ENCODE results near the gene CFAP99. TPM values are rescaled to one million over a fixed set of nuclear protein-coding genes. Genes with fewer than 3 reads are reported as not detected.
"Not testable (repeated sequence)": the region's sequence is repeated elsewhere in the genome, so short reads cannot be mapped to it uniquely, and the experiment has no call there.

Gene CFAP99
- total RNA-seq, 1 donor from 2014 or later = not detected

GRCh38 chr4:2451821-2452785 is 33.3 kb downstream of the CFAP99 start:
- no peak overlapping the region for H3K4me3 Mint-ChIP-seq (ENCODE audit: low read depth)
- no peaks in the 10 kb centered on the region for H3K4me1 Mint-ChIP-seq (ENCODE audit: low read depth)
- no peaks in the 10 kb centered on the region for H3K9me3 Mint-ChIP-seq
- H3K27ac Mint-ChIP-seq = no peak overlapping the region
- intact Hi-C loops (cut with micrococcal nuclease) = no loop called here
- no peak for DNase-seq (ENCODE audit: low spot score)
- no peaks in the 10 kb centered on the region for H3K27me3 Mint-ChIP-seq (ENCODE audit: low read depth)
- no peaks in the 10 kb centered on the region for H3K36me3 Mint-ChIP-seq (ENCODE audit: low read depth)

DNA sequence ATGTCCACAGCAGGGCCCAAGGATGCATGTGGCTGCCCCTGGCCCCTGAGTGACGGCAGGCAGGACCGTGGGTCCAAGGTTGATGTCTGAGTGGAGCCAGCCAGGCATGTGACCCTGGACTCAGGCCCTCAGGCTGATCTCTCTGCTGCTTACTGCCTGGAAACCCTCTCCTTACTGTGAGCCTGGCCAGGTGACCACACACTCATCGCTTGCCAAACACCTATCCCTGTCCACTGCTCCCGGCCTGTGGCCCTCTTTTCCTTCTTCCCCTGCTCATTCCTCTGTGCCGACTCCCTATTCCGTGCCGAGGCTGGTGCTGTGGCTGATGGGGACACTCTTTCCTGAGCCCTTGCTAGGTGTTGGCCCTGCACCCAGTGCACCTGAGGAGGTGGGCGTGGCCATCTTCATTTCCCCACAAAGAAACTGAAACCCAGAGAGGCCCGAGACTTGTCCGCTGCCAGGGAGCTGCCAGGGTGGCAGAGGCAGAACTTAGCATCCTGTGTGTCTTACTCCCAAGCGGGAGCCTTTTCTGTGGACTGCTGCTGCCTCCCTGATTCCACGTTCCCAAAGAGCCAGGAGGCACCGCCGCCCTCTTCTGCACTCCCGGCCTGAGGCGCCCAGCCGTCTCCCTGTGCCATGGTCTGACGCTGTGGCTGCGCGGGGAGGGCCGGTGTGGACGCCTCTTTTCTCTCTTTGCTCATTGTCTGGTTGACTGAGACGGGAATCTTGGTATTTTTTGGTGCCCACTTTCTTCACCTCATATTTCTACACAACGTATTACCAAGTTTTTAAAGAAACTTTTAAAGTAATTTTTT is 38.9 kb downstream of the CFAP99 start:
- H3K27me3 Mint-ChIP-seq (ENCODE audit: low read depth) = peaks cover 12% of the 10 kb centered on the region
- peaks cover 1% of the 10 kb centered on the region for H3K4me1 Mint-ChIP-seq (ENCODE audit: low read depth)
- DNase-seq (ENCODE audit: low spot score) = no peak
- no peaks in the 10 kb centered on the region for H3K9me3 Mint-ChIP-seq
- intact Hi-C loops (cut with micrococcal nuclease) = no loop called here
- no peaks in the 10 kb centered on the region for H3K36me3 Mint-ChIP-seq (ENCODE audit: low read depth)
- H3K27ac Mint-ChIP-seq = no peak overlapping the region
- H3K4me3 Mint-ChIP-seq (ENCODE audit: low read depth) = no peak overlapping the region

- intact Hi-C loops (cut with micrococcal nuclease) = no loop called here
- Mint-ChIP-seq H3K4me3 (ENCODE audit: low read depth) (no peak overlapping the region), H3K36me3 (ENCODE audit: low read depth) (no peaks in the 10 kb centered on the region), H3K9me3 (no peaks in the 10 kb centered on the region), H3K27ac (no peak overlapping the region), H3K4me1 (ENCODE audit: low read depth) (peaks cover 10% of the 10 kb centered on the region), H3K27me3 (ENCODE audit: low read depth) (peaks cover 17% of the 10 kb centered on the region)
- DNase-seq (ENCODE audit: low spot score) = no peak
Measured at GRCh38 chr4:2458546-2459491, 40.1 kb downstream of the CFAP99 start.

- no peaks in the 10 kb centered on the region for H3K9me3 Mint-ChIP-seq
- H3K36me3 Mint-ChIP-seq (ENCODE audit: low read depth) = no peaks in the 10 kb centered on the region
- H3K4me3 Mint-ChIP-seq (ENCODE audit: low read depth) = no peak overlapping the region
- peaks cover 10% of the 10 kb centered on the region for H3K4me1 Mint-ChIP-seq (ENCODE audit: low read depth)
- H3K27ac Mint-ChIP-seq = no peak overlapping the region
- intact Hi-C loops (cut with micrococcal nuclease) = loop anchor here (10.0 kb wide), 2 partner anchors 455 to 745 kb away; partner anchors contain the start of genes NELFA and SLBP
- DNase-seq (ENCODE audit: low spot score) = no peak
- peaks cover 19% of the 10 kb centered on the region for H3K27me3 Mint-ChIP-seq (ENCODE audit: low read depth)
Measured at GRCh38 chr4:2459589-2460349, 41.0 kb downstream of the CFAP99 start.

GRCh38 chr4:2461246-2461960 is 42.6 kb downstream of the CFAP99 start:
- DNase-seq (ENCODE audit: low spot score) = no peak
- Mint-ChIP-seq H3K36me3 (ENCODE audit: low read depth) (no peaks in the 10 kb centered on the region), H3K27ac (no peak overlapping the region), H3K4me1 (ENCODE audit: low read depth) (peaks cover 10% of the 10 kb centered on the region), H3K9me3 (no peaks in the 10 kb centered on the region), H3K27me3 (ENCODE audit: low read depth) (peaks cover 19% of the 10 kb centered on the region), H3K4me3 (ENCODE audit: low read depth) (peak overlapping the region; percentile 35)
- intact Hi-C loops (cut with micrococcal nuclease) = loop anchor here (10.0 kb wide), 2 partner anchors 457 to 747 kb away; partner anchors contain the start of genes NELFA and SLBP

DNA sequence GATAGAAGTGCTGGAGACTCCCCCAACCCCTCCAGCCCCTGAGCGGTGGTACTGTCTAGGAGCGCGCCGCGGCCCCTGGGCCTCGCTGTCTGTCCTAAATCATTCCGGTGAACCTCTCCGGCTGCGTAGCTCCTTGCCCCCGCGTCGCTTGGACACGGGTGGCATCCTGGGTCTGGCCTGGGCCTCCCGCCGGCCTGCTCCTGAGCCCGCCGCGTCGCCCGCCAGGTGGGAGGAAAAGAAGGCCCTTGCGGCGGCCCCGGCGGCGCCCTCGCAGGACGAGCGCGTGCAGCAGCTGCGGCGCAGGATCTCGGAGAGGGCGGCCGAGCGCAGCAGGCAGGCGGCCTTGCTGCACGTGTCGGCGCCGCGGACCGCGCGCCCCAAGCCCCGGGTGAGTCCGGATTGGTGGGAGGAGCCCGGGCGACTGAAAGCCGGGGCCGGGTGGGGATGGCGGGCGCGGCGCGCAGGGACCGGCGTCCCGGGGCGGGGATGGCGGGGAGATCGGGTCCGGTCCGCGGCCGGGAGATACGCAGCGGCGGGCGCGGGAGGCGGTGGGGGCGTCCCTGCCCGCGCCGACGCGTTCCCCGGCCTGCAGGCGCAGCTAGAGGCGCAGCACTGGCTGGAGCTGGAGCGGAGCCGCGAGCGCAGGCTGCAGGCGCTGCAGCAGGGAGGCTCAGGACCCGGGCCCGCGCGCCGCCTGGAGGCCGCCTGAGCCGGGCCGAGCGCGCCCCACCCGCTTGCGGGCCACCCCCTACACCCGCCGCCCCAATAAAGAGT is 43.6 kb downstream of the CFAP99 start:
- Mint-ChIP-seq H3K27me3 (ENCODE audit: low read depth) (peaks cover 19% of the 10 kb centered on the region), H3K27ac (no peak overlapping the region), H3K4me1 (ENCODE audit: low read depth) (peaks cover 11% of the 10 kb centered on the region), H3K9me3 (no peaks in the 10 kb centered on the region), H3K4me3 (ENCODE audit: low read depth) (peak overlapping the region; percentile 75), H3K36me3 (ENCODE audit: low read depth) (peaks cover 4% of the 10 kb centered on the region)
- peak; percentile 61 for DNase-seq (ENCODE audit: low spot score)
- intact Hi-C loops (cut with micrococcal nuclease) = loop anchor here (10.0 kb wide), 2 partner anchors 458 to 748 kb away; partner anchors contain the start of genes NELFA and SLBP

DNA sequence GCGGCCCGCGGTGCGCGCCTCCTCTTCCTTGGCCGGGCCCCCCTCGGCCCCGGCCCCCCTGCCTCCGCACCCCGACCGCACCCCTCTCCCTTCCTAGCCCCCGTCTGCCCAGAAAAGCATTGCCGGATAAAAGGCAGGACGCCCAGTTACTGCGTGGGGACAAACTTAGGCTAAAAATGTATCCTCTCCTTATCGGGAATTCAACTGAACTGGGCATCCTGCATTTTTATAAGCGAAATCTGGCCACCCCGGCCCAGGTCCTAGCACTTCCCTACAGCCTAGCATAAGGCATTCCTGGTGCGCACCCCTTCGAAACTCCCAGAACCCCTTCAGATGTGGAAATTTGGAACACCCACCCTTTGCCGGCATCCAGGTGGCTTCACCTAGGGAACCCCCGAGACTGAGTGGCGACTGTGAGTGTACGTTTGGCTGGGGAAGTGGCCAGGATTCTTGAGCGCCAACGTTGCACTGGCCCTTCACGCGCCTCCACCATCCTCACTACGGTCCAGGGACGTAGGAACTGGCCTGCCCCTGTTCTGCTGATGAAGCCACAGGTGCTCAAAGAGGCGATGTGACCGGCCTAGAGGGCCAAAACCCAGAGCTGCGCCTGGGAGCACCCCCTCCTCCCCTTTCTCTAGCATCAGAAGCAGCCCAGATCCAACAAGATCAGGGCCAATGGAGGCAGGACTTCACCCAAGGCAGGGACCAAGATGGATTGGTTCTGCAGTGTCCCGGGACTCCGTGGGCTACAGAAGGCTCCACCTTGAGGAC is 44.4 kb downstream of the CFAP99 start:
- intact Hi-C loops (cut with micrococcal nuclease) = loop anchor here (10.0 kb wide), 2 partner anchors 458 to 748 kb away; partner anchors contain the start of genes NELFA and SLBP
- H3K4me1 Mint-ChIP-seq (ENCODE audit: low read depth) = peaks cover 18% of the 10 kb centered on the region
- DNase-seq (ENCODE audit: low spot score) = no peak
- H3K36me3 Mint-ChIP-seq (ENCODE audit: low read depth) = peaks cover 6% of the 10 kb centered on the region
- no peaks in the 10 kb centered on the region for H3K9me3 Mint-ChIP-seq
- peaks cover 19% of the 10 kb centered on the region for H3K27me3 Mint-ChIP-seq (ENCODE audit: low read depth)
- H3K4me3 Mint-ChIP-seq (ENCODE audit: low read depth) = peak overlapping the region; percentile 56
- no peak overlapping the region for H3K27ac Mint-ChIP-seq

- DNase-seq (ENCODE audit: low spot score) = no peak
- no peak overlapping the region for H3K4me3 Mint-ChIP-seq (ENCODE audit: low read depth)
- no peaks in the 10 kb centered on the region for H3K9me3 Mint-ChIP-seq
- H3K4me1 Mint-ChIP-seq (ENCODE audit: low read depth) = peaks cover 21% of the 10 kb centered on the region
- intact Hi-C loops (cut with micrococcal nuclease) = loop anchor here (10.0 kb wide), 2 partner anchors 460 to 750 kb away; partner anchors contain the start of genes NELFA and SLBP
- peaks cover 19% of the 10 kb centered on the region for H3K27me3 Mint-ChIP-seq (ENCODE audit: low read depth)
- H3K36me3 Mint-ChIP-seq (ENCODE audit: low read depth) = peaks cover 13% of the 10 kb centered on the region
- no peak overlapping the region for H3K27ac Mint-ChIP-seq
Measured at GRCh38 chr4:2465032-2465431, 46.3 kb downstream of the CFAP99 start.

DNA sequence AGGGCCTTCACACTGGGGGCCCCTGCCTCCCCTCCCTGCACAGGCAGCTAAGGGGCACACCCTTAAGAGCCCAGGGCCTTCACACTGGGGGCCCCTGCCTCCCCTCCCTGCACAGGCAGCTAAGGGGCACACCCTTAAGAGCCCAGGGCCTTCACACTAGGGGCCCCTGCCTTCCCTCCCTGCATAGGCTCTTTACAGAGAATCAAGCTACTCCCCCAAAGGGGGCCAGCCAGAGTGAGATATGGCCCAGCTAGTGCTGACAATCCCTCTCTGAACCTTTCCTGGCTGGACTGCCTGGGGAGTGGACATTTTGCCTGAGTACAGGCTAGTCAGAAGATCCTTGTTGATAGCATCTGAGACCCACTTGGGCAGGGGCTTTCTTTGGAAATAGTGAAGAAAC is 46.8 kb downstream of the CFAP99 start:
- H3K9me3 Mint-ChIP-seq; H3K4me3 Mint-ChIP-seq (ENCODE audit: low read depth); DNase-seq (ENCODE audit: low spot score); H3K27ac Mint-ChIP-seq: not testable (repeated sequence)
- peaks cover 23% of the 10 kb centered on the region for H3K4me1 Mint-ChIP-seq (ENCODE audit: low read depth)
- H3K27me3 Mint-ChIP-seq (ENCODE audit: low read depth) = peaks cover 16% of the 10 kb centered on the region
- peaks cover 18% of the 10 kb centered on the region for H3K36me3 Mint-ChIP-seq (ENCODE audit: low read depth)
- intact Hi-C loops (cut with micrococcal nuclease) = loop anchor here (10.0 kb wide), 2 partner anchors 461 to 751 kb away; partner anchors contain the start of genes NELFA and SLBP

Data from activated T-helper 2 cell treated with anti-CD3 and anti-CD28 coated beads, Interferon-gamma antibody, Interleukin-2, Interleukin-4, amounts not matched to agents 10 μg/mL and 5 μg/mL and 100 μg/mL, durations not matched to agents 14 hours and 24 hours and 36 hours (primary cell).